A549 (cell line): ENCODE measurements around the gene ATP5F1D. TPM values are rescaled to one million over a fixed set of nuclear protein-coding genes. Genes with fewer than 3 reads are reported as not detected.

Experiments used
- ATAC-seq, 2 experiments: fragments of 200-7000 bp in 1 of 2; fragments of >200 bp in 1 of 2; cut with Nextera tagmentation in 1 of 2; cut with Tn5 transposase in 1 of 2; 3 replicates each; pipeline versions ENCODE4 v1.8.0 to v1.9.1; 2018 to 2020; ENCODE audit warnings: mild to moderate bottlenecking in 1 of 2, moderate library complexity in 1 of 2
- CTCF ChIA-PET: fragments of 300-600 bp; sonication (Branson Sonifier 250); formaldehyde crosslinking; extraction: SDS; loops from one replicate; lab custom pipeline; 2021; ENCODE audit warnings: antibody characterized with exemption, inconsistent platforms; lab: Yijun Ruan, JAX
- POLR2A ChIA-PET: fragments of 350-600 bp; formaldehyde crosslinking; extraction: SDS; loops from one replicate; lab custom pipeline; 2021; ENCODE audit warnings: antibody characterized with exemption, inconsistent platforms; lab: Yijun Ruan, JAX
- DNase-seq, 2 experiments: peaks; one replicate each; pipeline versions ENCODE4 v3.0.0 to v3.0.0-alpha.2; 2011 to 2016; ENCODE audit warnings: low read depth in 1 of 2, low spot score in 1 of 2
- FAIRE-seq: peaks from 2 replicates; lab custom pipeline; 2011; peaks lifted over from hg19 to GRCh38; lab: Jason Lieb, UNC
- H3K27ac ChIP-seq, 2 experiments: fragments of >200 bp; sonication (Bioruptor Twin); formaldehyde crosslinking; 3 replicates each; pipeline ENCODE4 v1.5.1; 2016 to 2017
- H3K4me1 ChIP-seq: fragments of >200 bp; sonication (Bioruptor Twin); formaldehyde crosslinking; 3 replicates; pipeline ENCODE4 v1.6.1; 2016
- H3K4me2 ChIP-seq: fragments of >200 bp; sonication (Bioruptor Twin); formaldehyde crosslinking; 3 replicates; pipeline ENCODE4 v1.6.1; 2016
- H3K4me3 ChIP-seq: fragments of >200 bp; sonication (Bioruptor Twin); formaldehyde crosslinking; 3 replicates; pipeline ENCODE4 v1.5.1; 2016
- H3K9me3 ChIP-seq: fragments of >200 bp; sonication (Bioruptor Twin); formaldehyde crosslinking; 3 replicates; pipeline ENCODE4 v1.6.1; 2016
- ELK1 ChIP-seq: fragments of 150-350 bp; IDR thresholded peaks from 2 replicates; pipeline ENCODE4 v1.6.1; 2014; ENCODE audit warnings: low read depth, mild to moderate bottlenecking, low read length
- EP300 ChIP-seq, 2 experiments: fragments of >200 bp; sonication (Bioruptor Twin); formaldehyde crosslinking; IDR thresholded peaks; 2 replicates in 1 of 2; 3 replicates in 1 of 2; pipeline ENCODE4 v1.6.1; 2016 to 2017
- ESRRA ChIP-seq: fragments of 150-350 bp; IDR thresholded peaks from 2 replicates; pipeline ENCODE4 v1.6.1; 2014; ENCODE audit warnings: mild to moderate bottlenecking, low read length, borderline replicate concordance
- FOSB ChIP-seq: fragments of 250-450 bp; sonication (Bioruptor Pico); IDR thresholded peaks from 2 replicates; pipeline ENCODE4 v1.5.0; 2020; ENCODE audit warnings: mild to moderate bottlenecking, moderate library complexity
- FOSL2 ChIP-seq, 2 experiments: fragments of 450-650 bp in 1 of 2; fragments of >200 bp in 1 of 2; sonication (Bioruptor Twin) in 1 of 2; formaldehyde crosslinking; IDR thresholded peaks; 2 replicates each; pipeline versions ENCODE4 v1.5.0 to v1.6.1; 2016 to 2020; ENCODE audit warnings: mild to moderate bottlenecking in 1 of 2, moderate library complexity in 1 of 2
- HOXB5 ChIP-seq: fragments of 250-450 bp; sonication (Bioruptor Pico); IDR thresholded peaks from 2 replicates; pipeline ENCODE4 v1.5.0; 2020; ENCODE audit warnings: mild to moderate bottlenecking, moderate library complexity
- JUN ChIP-seq, 2 experiments: fragments of >200 bp; sonication (Bioruptor Twin); formaldehyde crosslinking; IDR thresholded peaks; 2 replicates in 1 of 2; 3 replicates in 1 of 2; pipeline ENCODE4 v1.6.1; 2016 to 2017
- MAX ChIP-seq: IDR thresholded peaks from 2 replicates; pipeline ENCODE4 v1.6.1; 2012
- MYC ChIP-seq: IDR thresholded peaks from 2 replicates; pipeline ENCODE4 v1.6.1; 2012; ENCODE audit warnings: mild to moderate bottlenecking, inconsistent platforms, low read length, improper control_type of control experiment, borderline replicate concordance
- NPAS2 ChIP-seq: fragments of 250-450 bp; sonication (Bioruptor Pico); IDR thresholded peaks from 2 replicates; pipeline ENCODE4 v1.8.0; 2022; ENCODE audit warnings: mild to moderate bottlenecking, moderate library complexity, borderline replicate concordance
- PBX3 ChIP-seq: IDR thresholded peaks from 2 replicates; pipeline ENCODE4 v1.6.1; 2012
- POLR2A ChIP-seq: IDR thresholded peaks from 2 replicates; pipeline ENCODE4 v1.6.1; 2012; ENCODE audit warnings: mild to moderate bottlenecking, low read length
- POLR2AphosphoS2 ChIP-seq: conservative IDR thresholded peaks from 2 replicates; pipeline ENCODE4 v1.6.1; 2012; ENCODE audit warnings: low read length, improper control_type of control experiment, inconsistent platforms
- RARB ChIP-seq: fragments of 250-450 bp; sonication (Bioruptor Pico); IDR thresholded peaks from 2 replicates; pipeline ENCODE4 v1.8.0; 2021; ENCODE audit warnings: mild to moderate bottlenecking, moderate library complexity
- SMC3 ChIP-seq: fragments of >200 bp; sonication (Bioruptor Twin); formaldehyde crosslinking; IDR thresholded peaks from 3 replicates; pipeline ENCODE4 v1.6.1; 2018; ENCODE audit warnings: inconsistent platforms
- ZNF302 ChIP-seq: fragments of 250-450 bp; sonication (Bioruptor Pico); IDR thresholded peaks from 2 replicates; pipeline ENCODE4 v1.9.0; 2021; ENCODE audit warnings: inconsistent platforms, mild to moderate bottlenecking, moderate library complexity
- WGBS: methylation state at CpG from one replicate; pipeline ENCODE4 v1.1.6; 2017; ENCODE audit errors: missing lambda C conversion rate; 5-methylcytosine and 5-hydroxymethylcytosine counted together
- polyA plus RNA-seq, 4 experiments: library from polyadenylated mRNA; depleted of rRNA in 3 of 4; stranded (reverse); fragments of >200 nt; fragmentation: RNase III in 1 of 4; extraction: RNeasy Plus Mini Kit Qiagen cat#74134 plus additional on column Dnase treatment in 1 of 4; gene quantifications; 2 replicates in 3 of 4; 3 replicates in 1 of 4; pipeline ENCODE4 v1.2.3, GENCODE V29; 2011 to 2017

The ATP5F1D gene
- polyA plus RNA-seq, 2 of the 4 experiments (the other 2 are of a cell fraction), result 28.7 to 96.9 TPM

GRCh38 chr19:1271528-1272422 is 30.2 kb downstream of the ATP5F1D start:
- peak overlapping the region in 1 of 2 experiments; percentile 99; a peak in 2 of 6 replicates for H3K27ac ChIP-seq
- no peak for TF ChIP-seq JUN (IDR thresholded peaks at IDR 0.05)
- TF ChIP-seq EP300 (IDR thresholded peaks at IDR 0.05), result no peak
- no peak for TF ChIP-seq MAX
- no peak for TF ChIP-seq POLR2A
- no peak for TF ChIP-seq FOSB (CRISPR knock-in tag)
- no peak for TF ChIP-seq ESRRA
- no peak for TF ChIP-seq MYC
- TF ChIP-seq HOXB5 (CRISPR knock-in tag), result no peak
- TF ChIP-seq PBX3, result no peak
- no peak for TF ChIP-seq RARB (CRISPR knock-in tag)
- no peak for TF ChIP-seq SMC3
- TF ChIP-seq ZNF302, result no peak
- TF ChIP-seq, all 56 proteins: peak for 0
- Histone ChIP-seq H3K4me1 (peaks cover 59% of the 10 kb centered on the region), H3K4me2 (peak overlapping the region; percentile 97), H3K4me3 (no peak overlapping the region), H3K9me3 (no peaks in the 10 kb centered on the region)
- ChIA-PET POLR2A (no interaction called here), CTCF (interaction anchor here (0.7 to 5.3 kb wide), 2 partner anchors 19 to 27 kb away, joined by 3 to 39 read pairs; no protein-coding TSS in a partner anchor)
- WGBS, result 97% methylated on average over 22 of the region's 37 CpGs
- ATAC-seq (no peak), FAIRE-seq (no peak), DNase-seq (no peak)

- H3K4me3 ChIP-seq, result no peak overlapping the region
- ATAC-seq (no peak), DNase-seq (no peak), FAIRE-seq (no peak)
- POLR2A ChIA-PET, result interaction anchor here (0.6 to 0.8 kb wide), 2 partner anchors 20 to 172 kb away, joined by 4 to 6 read pairs; no protein-coding TSS in a partner anchor
- H3K9me3 ChIP-seq, result no peaks in the 10 kb centered on the region
- H3K27ac ChIP-seq, result no peak overlapping the region
- TF ChIP-seq POLR2AphosphoS2, result no peak
- TF ChIP-seq JUN (IDR thresholded peaks at IDR 0.05), result 0 out of 5 replicates have a peak, but pooled peaks of 1 of the 2 experiments have one; percentile 17
- CTCF ChIA-PET, result interaction anchor here (0.7 to 5.3 kb wide), 2 partner anchors 20 to 28 kb away, joined by 3 to 39 read pairs; no protein-coding TSS in a partner anchor
- H3K4me1 ChIP-seq, result peaks cover 55% of the 10 kb centered on the region
- H3K4me2 ChIP-seq, result no peak overlapping the region
- WGBS, result 93% methylated on average over 33 of the region's 33 CpGs
Measured at GRCh38 chr19:1272423-1273262, 31.1 kb downstream of the ATP5F1D start.

GRCh38 chr19:1273263-1274041 is 31.9 kb downstream of the ATP5F1D start:
- FAIRE-seq (no peak), DNase-seq (no peak), ATAC-seq (no peak)
- Histone ChIP-seq H3K4me3 (no peak overlapping the region), H3K9me3 (no peaks in the 10 kb centered on the region), H3K4me1 (peaks cover 47% of the 10 kb centered on the region), H3K4me2 (0 out of 3 replicates have a peak overlapping the region, but pooled peaks have one; percentile 99), H3K27ac (no peak overlapping the region)
- CTCF ChIA-PET, result interaction anchor here (5.3 kb wide), 1 partner anchor 29 kb away, joined by 39 read pairs; no protein-coding TSS in a partner anchor
- POLR2A ChIA-PET, result interaction anchor here (0.6 to 0.8 kb wide), 2 partner anchors 21 to 171 kb away, joined by 4 to 6 read pairs; no protein-coding TSS in a partner anchor
- 95% methylated on average over 18 of the region's 25 CpGs for WGBS
- TF ChIP-seq EP300 (IDR thresholded peaks at IDR 0.05), result no peak
- no peak for TF ChIP-seq HOXB5 (CRISPR knock-in tag)
- TF ChIP-seq ELK1, result no peak
- TF ChIP-seq POLR2AphosphoS2, result no peak
- no peak for TF ChIP-seq FOSL2 (IDR thresholded peaks at IDR 0.05)
- no peak for TF ChIP-seq FOSL2 (CRISPR knock-in tag; IDR thresholded peaks at IDR 0.05)
- TF ChIP-seq MAX, result no peak
- TF ChIP-seq ESRRA, result no peak
- no peak for TF ChIP-seq NPAS2 (CRISPR knock-in tag)
